ENCODE measurements around the gene PDE10A. TPM values are rescaled to one million over a fixed set of nuclear protein-coding genes. Genes with fewer than 3 reads are reported as not detected.

The PDE10A gene
- total RNA-seq, 1 experiment from 2014 or later = 0.31 TPM

GRCh38 chr6:165624871-165625639 is 38.0 kb downstream of the PDE10A start:
- no peaks in the 10 kb centered on the region; the same call in 1 of the 2 replicates for H3K4me1 ChIP-seq (ENCODE audit: insufficient read depth, low read length)
- H2BK15ac ChIP-seq (ENCODE audit: low read depth, low read length) = no peak overlapping the region
- peaks cover 0 to 5% of the 10 kb centered on the region in 2 experiments; a peak in 2 of 5 replicates for H3K9me3 Mint-ChIP-seq
- no peaks in the 10 kb centered on the region for H3K9me3 ChIP-seq (ENCODE audit: control insufficient read depth, low read depth, low read length)
- no CpG with 5 or more reads among the region's 6 CpGs for WGBS (ENCODE audit: extremely low coverage, insufficient read length, low lambda C conversion rate)
- no peak overlapping the region for H3K9ac ChIP-seq (ENCODE audit: extremely low read depth, insufficient read length, low read length)
- H3K23ac ChIP-seq (ENCODE audit: insufficient read length, low read depth, low read length) = no peak overlapping the region
- no peaks in the 10 kb centered on the region for H3K27me3 ChIP-seq (ENCODE audit: insufficient read depth, low read length)
- no peak overlapping the region for H2AK5ac ChIP-seq (ENCODE audit: insufficient read length, low read length)
- H3K56ac ChIP-seq (ENCODE audit: insufficient read length, low read depth, low read length) = no peak overlapping the region
- no peak overlapping the region for H3K27ac Mint-ChIP-seq
- no peak overlapping the region for H3K27ac ChIP-seq (ENCODE audit: insufficient read length, low read depth, low read length)
- no peak overlapping the region for H3K4ac ChIP-seq (ENCODE audit: low read depth, low read length)
- no peak overlapping the region for H4K5ac ChIP-seq (ENCODE audit: insufficient read length, low read depth, low read length)
- no peak overlapping the region for H3K4me2 ChIP-seq (ENCODE audit: insufficient read depth, insufficient read length, low read length)
- H3K4me3 Mint-ChIP-seq = no peak overlapping the region
- no peaks in the 10 kb centered on the region for H3K23me2 ChIP-seq (ENCODE audit: insufficient read length, low read depth, low read length, poor library complexity, severe bottlenecking)
- H2BK120ac ChIP-seq (ENCODE audit: low read depth, low read length, poor library complexity, severe bottlenecking) = no peak overlapping the region
- H3K27me3 Mint-ChIP-seq (ENCODE audit: low read depth) = no peaks in the 10 kb centered on the region
- H3K36me3 Mint-ChIP-seq (ENCODE audit: insufficient read depth in 1 of 3, low read depth in 3 of 3) = peaks cover 0 to 12% (median 4%) of the 10 kb centered on the region in 3 experiments; a peak in 4 of 7 replicates
- H4K20me1 ChIP-seq (ENCODE audit: control insufficient read depth, insufficient read depth, insufficient read length) = no peaks in the 10 kb centered on the region
- no peak overlapping the region for H3K18ac ChIP-seq (ENCODE audit: insufficient read length, low read depth, low read length)
- H4K8ac ChIP-seq (replicated peaks; ENCODE audit: insufficient read length, low read depth, low read length) = no peak overlapping the region
- peaks cover 4 to 5% of the 10 kb centered on the region in 2 experiments; a peak in 3 of 4 replicates for H3K4me1 Mint-ChIP-seq
- no peaks in the 10 kb centered on the region for H3K79me2 ChIP-seq (ENCODE audit: insufficient read depth, low read length)
- no peak overlapping the region for H2AFZ ChIP-seq (ENCODE audit: low read length)
- no peak for DNase-seq
- H3K79me1 ChIP-seq (ENCODE audit: insufficient read depth, low read depth, low read length, poor library complexity, severe bottlenecking) = no peaks in the 10 kb centered on the region
- H2BK5ac ChIP-seq (ENCODE audit: insufficient read length, low read length) = no peak overlapping the region
- no peak overlapping the region for H4K91ac ChIP-seq (ENCODE audit: insufficient read length, low read depth, low read length)
- no peak overlapping the region for H3T11ph ChIP-seq (ENCODE audit: low read length)
- no peak overlapping the region for H3K14ac ChIP-seq (ENCODE audit: insufficient read depth, low read length)
- TF ChIP-seq, protein P1, sequence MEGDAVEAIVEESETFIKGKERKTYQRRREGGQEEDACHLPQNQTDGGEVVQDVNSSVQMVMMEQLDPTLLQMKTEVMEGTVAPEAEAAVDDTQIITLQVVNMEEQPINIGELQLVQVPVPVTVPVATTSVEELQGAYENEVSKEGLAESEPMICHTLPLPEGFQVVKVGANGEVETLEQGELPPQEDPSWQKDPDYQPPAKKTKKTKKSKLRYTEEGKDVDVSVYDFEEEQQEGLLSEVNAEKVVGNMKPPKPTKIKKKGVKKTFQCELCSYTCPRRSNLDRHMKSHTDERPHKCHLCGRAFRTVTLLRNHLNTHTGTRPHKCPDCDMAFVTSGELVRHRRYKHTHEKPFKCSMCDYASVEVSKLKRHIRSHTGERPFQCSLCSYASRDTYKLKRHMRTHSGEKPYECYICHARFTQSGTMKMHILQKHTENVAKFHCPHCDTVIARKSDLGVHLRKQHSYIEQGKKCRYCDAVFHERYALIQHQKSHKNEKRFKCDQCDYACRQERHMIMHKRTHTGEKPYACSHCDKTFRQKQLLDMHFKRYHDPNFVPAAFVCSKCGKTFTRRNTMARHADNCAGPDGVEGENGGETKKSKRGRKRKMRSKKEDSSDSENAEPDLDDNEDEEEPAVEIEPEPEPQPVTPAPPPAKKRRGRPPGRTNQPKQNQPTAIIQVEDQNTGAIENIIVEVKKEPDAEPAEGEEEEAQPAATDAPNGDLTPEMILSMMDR (conservative IDR thresholded peaks at IDR 0.05) = no peak
- no peak overlapping the region for H2BK20ac ChIP-seq (ENCODE audit: low read depth, low read length, poor library complexity, severe bottlenecking)
- no peak overlapping the region for H2BK12ac ChIP-seq (ENCODE audit: insufficient read length, low read depth, low read length)

All from H9 (cell line).